GM10847 (cell line): ENCODE results near the gene APOBEC2.
A peak's percentile ranks its signal among the peaks of the same experiment; 100 is the strongest.

Source experiments
- POLR2A ChIP-seq: IDR thresholded peaks from 2 replicates; pipeline ENCODE4 v1.6.1; 2011; ENCODE audit not compliant: insufficient read length; ENCODE audit errors: extremely low read depth

Gene APOBEC2

GRCh38 chr6:41071923-41072835, 19.2 kb downstream of the APOBEC2 start, which contains the start of gene OARD1:
TSS of gene OARD1 (minus strand) at chr6:41072356. CDS start at chr6:41071634, 722 bp downstream.
- TF ChIP-seq POLR2A, result peak; percentile 31

- no peak for TF ChIP-seq POLR2A
Measured at GRCh38 chr6:41072836-41073202, 19.8 kb downstream of the APOBEC2 start, which contains the start of gene NFYA. TSS of gene NFYA (plus strand) at chr6:41072974. CDS start at chr6:41079090, 6,116 bp downstream.

GRCh38 chr6:41073203-41073967, 20.4 kb downstream of the APOBEC2 start:
- TF ChIP-seq POLR2A, result peak; percentile 86

GRCh38 chr6:41073968-41074691, 21.1 kb downstream of the APOBEC2 start:
- no peak for TF ChIP-seq POLR2A

- TF ChIP-seq POLR2A, result no peak
Measured at GRCh38 chr6:41074692-41075436, 21.9 kb downstream of the APOBEC2 start.

GRCh38 chr6:41075651-41076626, 22.9 kb downstream of the APOBEC2 start:
- TF ChIP-seq POLR2A, result no peak

GRCh38 chr6:41077536-41077935, 24.5 kb downstream of the APOBEC2 start:
- no peak for TF ChIP-seq POLR2A

DNA sequence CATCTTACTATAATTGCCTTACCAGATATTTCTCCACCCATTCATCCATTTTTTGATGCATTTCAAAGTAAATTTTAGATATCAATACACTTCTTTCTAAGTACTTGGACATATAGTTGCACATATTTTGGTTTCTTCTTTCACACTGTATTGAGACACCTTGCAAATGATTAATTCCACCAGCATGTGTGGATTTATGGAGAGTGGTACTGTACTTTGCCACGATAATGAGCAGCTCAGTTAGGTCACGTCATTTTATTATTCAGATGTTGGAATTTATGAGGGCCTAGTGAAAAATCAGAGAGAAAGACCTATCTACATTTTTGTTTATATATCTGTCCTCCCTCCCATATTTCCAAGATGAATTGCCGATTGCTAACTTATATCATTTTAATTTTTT, 25.1 kb downstream of the APOBEC2 start:
- no peak for TF ChIP-seq POLR2A

DNA sequence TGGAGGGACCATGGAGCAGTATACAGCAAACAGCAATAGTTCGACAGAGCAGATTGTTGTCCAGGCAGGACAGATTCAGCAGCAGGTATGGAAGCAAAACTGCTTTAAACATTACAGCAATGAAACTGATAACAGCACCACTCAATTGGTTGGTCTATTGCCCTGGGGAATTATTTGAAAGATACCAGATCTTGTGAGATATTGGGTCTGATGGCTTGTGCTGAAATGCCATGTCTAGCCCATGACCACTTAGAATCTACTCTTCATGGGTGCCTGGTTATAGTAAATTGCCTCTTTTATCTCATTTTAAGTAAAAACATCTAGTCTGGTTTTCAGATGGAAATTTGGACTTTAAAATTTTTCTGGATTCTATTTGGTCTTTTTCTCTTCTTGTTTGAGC, 26.1 kb downstream of the APOBEC2 start:
- no peak for TF ChIP-seq POLR2A

GRCh38 chr6:41080621-41081020, 27.6 kb downstream of the APOBEC2 start:
- no peak for TF ChIP-seq POLR2A

- no peak for TF ChIP-seq POLR2A
Measured at GRCh38 chr6:41083072-41083471, 30.1 kb downstream of the APOBEC2 start.

GRCh38 chr6:41085182-41085581, 32.2 kb downstream of the APOBEC2 start:
- TF ChIP-seq POLR2A, result no peak

DNA sequence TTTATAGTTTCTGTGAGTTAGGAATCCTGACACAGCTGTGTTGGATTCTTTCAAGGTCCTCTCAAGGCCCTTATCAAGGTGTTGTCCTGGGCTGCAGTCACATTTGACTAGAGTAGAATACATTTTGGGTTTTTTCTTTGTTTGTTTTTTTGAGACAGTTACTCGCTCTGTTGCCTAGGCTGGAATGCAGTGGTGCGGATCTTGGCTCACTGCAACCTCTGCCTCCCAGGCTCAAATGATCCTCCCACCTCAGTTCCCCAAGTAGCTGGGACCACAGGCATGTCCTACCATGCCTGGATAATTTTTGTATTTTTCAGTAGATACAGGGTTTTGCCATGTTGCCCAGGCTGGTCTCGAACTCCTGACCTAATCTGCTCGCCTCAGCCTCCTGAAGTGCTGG, 35.4 kb downstream of the APOBEC2 start:
- TF ChIP-seq POLR2A, result no peak
